Measurements from ENCODE around the gene NUBP2. TPM values are rescaled to one million over a fixed set of nuclear protein-coding genes. Genes with fewer than 3 reads are reported as not detected.
A peak's percentile ranks its signal among the peaks of the same experiment; 100 is the strongest.

The NUBP2 gene, protein sequence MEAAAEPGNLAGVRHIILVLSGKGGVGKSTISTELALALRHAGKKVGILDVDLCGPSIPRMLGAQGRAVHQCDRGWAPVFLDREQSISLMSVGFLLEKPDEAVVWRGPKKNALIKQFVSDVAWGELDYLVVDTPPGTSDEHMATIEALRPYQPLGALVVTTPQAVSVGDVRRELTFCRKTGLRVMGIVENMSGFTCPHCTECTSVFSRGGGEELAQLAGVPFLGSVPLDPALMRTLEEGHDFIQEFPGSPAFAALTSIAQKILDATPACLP
- 10 to 100 TPM; 64.4 to 92.2 (median 80.6) TPM for total RNA-seq

GRCh38 chr16:1782408-1783264 is at the start of gene NUBP2, which contains the start of gene SPSB3:
TSS of gene NUBP2 (plus strand) at chr16:1782960. CDS start at chr16:1783021, 61 bp downstream.
TSS of gene SPSB3 (minus strand) at chr16:1782571. CDS start at chr16:1781483, 1,088 bp downstream.
- no peaks in the 10 kb centered on the region for H3K9me3 ChIP-seq
- no peak for TF ChIP-seq EP300 (IDR thresholded peaks at IDR 0.05)
- TF ChIP-seq, protein P1, sequence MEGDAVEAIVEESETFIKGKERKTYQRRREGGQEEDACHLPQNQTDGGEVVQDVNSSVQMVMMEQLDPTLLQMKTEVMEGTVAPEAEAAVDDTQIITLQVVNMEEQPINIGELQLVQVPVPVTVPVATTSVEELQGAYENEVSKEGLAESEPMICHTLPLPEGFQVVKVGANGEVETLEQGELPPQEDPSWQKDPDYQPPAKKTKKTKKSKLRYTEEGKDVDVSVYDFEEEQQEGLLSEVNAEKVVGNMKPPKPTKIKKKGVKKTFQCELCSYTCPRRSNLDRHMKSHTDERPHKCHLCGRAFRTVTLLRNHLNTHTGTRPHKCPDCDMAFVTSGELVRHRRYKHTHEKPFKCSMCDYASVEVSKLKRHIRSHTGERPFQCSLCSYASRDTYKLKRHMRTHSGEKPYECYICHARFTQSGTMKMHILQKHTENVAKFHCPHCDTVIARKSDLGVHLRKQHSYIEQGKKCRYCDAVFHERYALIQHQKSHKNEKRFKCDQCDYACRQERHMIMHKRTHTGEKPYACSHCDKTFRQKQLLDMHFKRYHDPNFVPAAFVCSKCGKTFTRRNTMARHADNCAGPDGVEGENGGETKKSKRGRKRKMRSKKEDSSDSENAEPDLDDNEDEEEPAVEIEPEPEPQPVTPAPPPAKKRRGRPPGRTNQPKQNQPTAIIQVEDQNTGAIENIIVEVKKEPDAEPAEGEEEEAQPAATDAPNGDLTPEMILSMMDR (IDR thresholded peaks at IDR 0.05) = peak in 2 of 4 experiments; percentile 5 to 14
- TF ChIP-seq POLR2AphosphoS5 (IDR thresholded peaks at IDR 0.05) = peak; percentile 87
- TF ChIP-seq POLR2A (IDR thresholded peaks at IDR 0.05) = peak; percentile 89 to 92
- H3K27ac ChIP-seq = peak within 1 kb of the TSS; percentile 79 to 97 (median 94)
- peaks cover 0 to 62% of the 10 kb centered on the region in 2 donors for H3K36me3 ChIP-seq
- peak; percentile 97 for ATAC-seq
- no CpG with 5 or more reads among the region's 102 CpGs for WGBS, 2 donors (ENCODE audit: low coverage in 1 of 2)
- peaks cover 3 to 76% (median 32%) of the 10 kb centered on the region in 3 donors for H3K4me1 ChIP-seq
- H3K4me3 ChIP-seq = peak within 1 kb of the TSS; percentile 79 to 85
- no peaks in the 10 kb centered on the region for H3K27me3 ChIP-seq

- no peak for ATAC-seq
- no CpG with 5 or more reads among the region's 22 CpGs for WGBS, 2 donors (ENCODE audit: low coverage in 1 of 2)
- no peaks in the 10 kb centered on the region for H3K27me3 ChIP-seq
- H3K4me3 ChIP-seq = no peak overlapping the region
- no peaks in the 10 kb centered on the region for H3K4me1 ChIP-seq
- H3K36me3 ChIP-seq = peaks cover 0 to 60% of the 10 kb centered on the region in 2 donors
- H3K9me3 ChIP-seq = no peaks in the 10 kb centered on the region
- no peak for TF ChIP-seq POLR2A (IDR thresholded peaks at IDR 0.05)
- TF ChIP-seq, protein P1 (IDR thresholded peaks at IDR 0.05) = no peak
- no peak for TF ChIP-seq EP300 (IDR thresholded peaks at IDR 0.05)
- TF ChIP-seq POLR2AphosphoS5 (IDR thresholded peaks at IDR 0.05) = no peak
- no peak overlapping the region for H3K27ac ChIP-seq
These were observed 48.6 kb upstream of the NUBP2 start for GRCh38 chr16:1734123-1734522.

GRCh38 chr16:1734816-1735215 is 47.9 kb upstream of the NUBP2 start:
- WGBS, 2 donors (ENCODE audit: low coverage in 1 of 2) = 91 to 100% methylated on average over 1 to 18 of the region's 22 CpGs
- TF ChIP-seq, protein P1 (IDR thresholded peaks at IDR 0.05) = no peak
- no peak for TF ChIP-seq EP300 (IDR thresholded peaks at IDR 0.05)
- Histone ChIP-seq H3K4me1 (no peaks in the 10 kb centered on the region), H3K36me3 (peaks cover 0 to 54% of the 10 kb centered on the region in 2 donors), H3K4me3 (no peak overlapping the region), H3K9me3 (no peaks in the 10 kb centered on the region), H3K27me3 (no peaks in the 10 kb centered on the region), H3K27ac (no peak overlapping the region)
- no peak for ATAC-seq

GRCh38 chr16:1740234-1740633 is 42.5 kb upstream of the NUBP2 start:
- TF ChIP-seq, protein P1 (IDR thresholded peaks at IDR 0.05) = no peak
- TF ChIP-seq POLR2AphosphoS5 (IDR thresholded peaks at IDR 0.05) = no peak
- TF ChIP-seq EP300 (IDR thresholded peaks at IDR 0.05) = no peak
- TF ChIP-seq POLR2A (IDR thresholded peaks at IDR 0.05) = no peak
- H3K36me3 ChIP-seq = peaks cover 0 to 50% of the 10 kb centered on the region in 2 donors
- H3K9me3 ChIP-seq = no peaks in the 10 kb centered on the region
- no peak overlapping the region for H3K4me3 ChIP-seq
- no peak overlapping the region for H3K27ac ChIP-seq
- no peaks in the 10 kb centered on the region for H3K27me3 ChIP-seq
- WGBS, 2 donors (ENCODE audit: low coverage in 1 of 2) = 92 to 95% methylated on average over 19 to 21 of the region's 33 CpGs
- ATAC-seq = no peak
- H3K4me1 ChIP-seq = no peaks in the 10 kb centered on the region

Measured in gastroesophageal sphincter (tissue), 4 donors.